Mammary epithelial cell (primary cell): ENCODE measurements around the gene HSD11B1.

Experiments
- EZH2 ChIP-seq: IDR thresholded peaks from 2 replicates; pipeline ENCODE4 v1.6.1; 2012; ENCODE audit warnings: low read length, inconsistent platforms, borderline replicate concordance
- TF ChIP-seq, protein P1 (sequence below), 2 donors: IDR thresholded peaks in 1 of 2; conservative IDR thresholded peaks in 1 of 2; 2 replicates each; pipeline ENCODE4 v1.5.1; 2011 to 2012; ENCODE audit warnings: inconsistent platforms in 2 of 2, low read length in 2 of 2, mild to moderate bottlenecking in 2 of 2, control low read depth in 1 of 2, low read depth in 1 of 2; ENCODE audit not compliant: insufficient read depth in 1 of 2; ENCODE audit errors: extremely low read depth in 1 of 2

DNA sequence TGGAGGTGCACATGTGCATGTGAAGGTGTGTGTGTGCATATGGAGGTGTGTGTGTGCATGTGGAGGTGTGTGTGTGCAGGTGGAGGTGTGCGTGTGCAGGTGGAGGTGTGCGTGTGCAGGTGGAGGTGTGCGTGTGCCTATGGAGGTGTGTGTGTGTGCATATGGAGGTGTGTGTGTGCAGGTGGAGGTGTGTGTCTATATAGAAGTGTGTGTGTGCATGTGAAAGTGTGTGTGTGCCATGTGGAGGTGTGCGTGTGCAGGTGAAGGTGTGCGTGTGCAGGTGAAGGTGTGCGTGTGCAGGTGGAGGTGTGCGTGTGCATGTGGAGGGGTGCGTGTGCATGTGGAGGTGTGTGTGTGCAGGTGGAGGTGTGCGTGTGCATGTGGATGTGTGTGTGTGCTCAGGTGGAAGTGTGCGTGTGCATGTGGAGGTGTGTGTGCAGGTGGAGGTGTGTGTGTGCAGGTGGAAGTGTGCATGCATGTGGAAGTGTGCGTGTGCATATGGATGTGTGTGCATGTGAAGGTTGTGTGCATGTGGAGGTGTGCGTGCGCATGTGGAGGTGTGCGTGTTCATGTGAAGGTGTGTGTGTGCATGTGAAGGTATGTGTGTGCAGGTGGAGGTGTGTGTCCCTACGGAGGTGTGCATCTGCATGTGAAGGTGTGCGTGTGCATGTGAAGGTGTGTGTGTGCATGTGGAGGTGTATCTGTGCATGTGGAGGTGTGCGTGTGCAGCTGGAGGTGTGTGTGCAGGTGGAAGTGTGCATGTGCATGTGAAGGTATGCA, 66.2 kb downstream of the HSD11B1 start:
- TF ChIP-seq, protein P1, sequence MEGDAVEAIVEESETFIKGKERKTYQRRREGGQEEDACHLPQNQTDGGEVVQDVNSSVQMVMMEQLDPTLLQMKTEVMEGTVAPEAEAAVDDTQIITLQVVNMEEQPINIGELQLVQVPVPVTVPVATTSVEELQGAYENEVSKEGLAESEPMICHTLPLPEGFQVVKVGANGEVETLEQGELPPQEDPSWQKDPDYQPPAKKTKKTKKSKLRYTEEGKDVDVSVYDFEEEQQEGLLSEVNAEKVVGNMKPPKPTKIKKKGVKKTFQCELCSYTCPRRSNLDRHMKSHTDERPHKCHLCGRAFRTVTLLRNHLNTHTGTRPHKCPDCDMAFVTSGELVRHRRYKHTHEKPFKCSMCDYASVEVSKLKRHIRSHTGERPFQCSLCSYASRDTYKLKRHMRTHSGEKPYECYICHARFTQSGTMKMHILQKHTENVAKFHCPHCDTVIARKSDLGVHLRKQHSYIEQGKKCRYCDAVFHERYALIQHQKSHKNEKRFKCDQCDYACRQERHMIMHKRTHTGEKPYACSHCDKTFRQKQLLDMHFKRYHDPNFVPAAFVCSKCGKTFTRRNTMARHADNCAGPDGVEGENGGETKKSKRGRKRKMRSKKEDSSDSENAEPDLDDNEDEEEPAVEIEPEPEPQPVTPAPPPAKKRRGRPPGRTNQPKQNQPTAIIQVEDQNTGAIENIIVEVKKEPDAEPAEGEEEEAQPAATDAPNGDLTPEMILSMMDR (conservative IDR thresholded peaks at IDR 0.05 in 1 of 2, IDR thresholded peaks at IDR 0.05 in 1 of 2; ENCODE audit: extremely low read depth in 1 of 2, insufficient read depth in 1 of 2, low read depth in 1 of 2, low read length in 2 of 2): no peak
- TF ChIP-seq EZH2: no peak
